HG03064 (cell line): ENCODE measurements around the gene TMEM38B.

Source experiments
- ATAC-seq: cut with Tn5 transposase; IDR thresholded peaks from one replicate; pipeline ENCODE4 v1.9.1; 2021; ENCODE audit warnings: low read depth; ENCODE audit not compliant: unreplicated experiment

The TMEM38B gene

GRCh38 chr9:105822814-105823213 is 128.5 kb downstream of the TMEM38B start:
- no peak for ATAC-seq
